ENCODE measurements around the gene TMCC3.

TMCC3 gene

DNA sequence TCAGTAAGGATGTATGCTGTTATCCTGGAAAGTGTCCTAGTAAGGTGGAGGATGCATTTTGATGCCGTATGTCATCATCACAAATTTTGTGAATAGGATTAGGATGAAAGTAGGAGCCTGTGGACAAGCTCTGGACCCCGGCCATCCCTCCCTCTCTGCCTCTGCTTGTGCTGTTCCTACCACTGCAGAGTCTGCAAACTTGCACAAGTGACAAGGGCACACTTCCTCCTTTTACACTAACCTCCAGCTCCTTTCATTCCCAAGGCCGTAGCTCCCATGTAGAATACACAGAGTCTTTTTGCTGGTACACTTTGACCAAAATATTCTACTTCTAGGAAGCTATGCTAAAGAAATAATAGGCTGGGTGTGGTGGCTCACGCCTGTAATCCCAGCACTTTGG is 13.3 kb upstream of the TMCC3 start:
- no peak for DNase-seq
- no peak for TF ChIP-seq EZH2phosphoT487 (IDR thresholded peaks at IDR 0.05; ENCODE audit: low read length)
- no peak for TF ChIP-seq EZH2 (optimal IDR thresholded peaks at IDR 0.05; ENCODE audit: low read depth, low read length)
- TF ChIP-seq, protein P1, sequence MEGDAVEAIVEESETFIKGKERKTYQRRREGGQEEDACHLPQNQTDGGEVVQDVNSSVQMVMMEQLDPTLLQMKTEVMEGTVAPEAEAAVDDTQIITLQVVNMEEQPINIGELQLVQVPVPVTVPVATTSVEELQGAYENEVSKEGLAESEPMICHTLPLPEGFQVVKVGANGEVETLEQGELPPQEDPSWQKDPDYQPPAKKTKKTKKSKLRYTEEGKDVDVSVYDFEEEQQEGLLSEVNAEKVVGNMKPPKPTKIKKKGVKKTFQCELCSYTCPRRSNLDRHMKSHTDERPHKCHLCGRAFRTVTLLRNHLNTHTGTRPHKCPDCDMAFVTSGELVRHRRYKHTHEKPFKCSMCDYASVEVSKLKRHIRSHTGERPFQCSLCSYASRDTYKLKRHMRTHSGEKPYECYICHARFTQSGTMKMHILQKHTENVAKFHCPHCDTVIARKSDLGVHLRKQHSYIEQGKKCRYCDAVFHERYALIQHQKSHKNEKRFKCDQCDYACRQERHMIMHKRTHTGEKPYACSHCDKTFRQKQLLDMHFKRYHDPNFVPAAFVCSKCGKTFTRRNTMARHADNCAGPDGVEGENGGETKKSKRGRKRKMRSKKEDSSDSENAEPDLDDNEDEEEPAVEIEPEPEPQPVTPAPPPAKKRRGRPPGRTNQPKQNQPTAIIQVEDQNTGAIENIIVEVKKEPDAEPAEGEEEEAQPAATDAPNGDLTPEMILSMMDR (IDR thresholded peaks at IDR 0.05; ENCODE audit: low read length), result no peak
- Histone ChIP-seq H3K9me3 (replicated peaks; ENCODE audit: insufficient read depth, low read length) (no peaks in the 10 kb centered on the region), H3K36me3 (replicated peaks; ENCODE audit: insufficient read depth, low read length) (no peaks in the 10 kb centered on the region), H3K27ac (ENCODE audit: low read length) (no peak overlapping the region), H2AFZ (ENCODE audit: low read length) (no peak overlapping the region), H3K9ac (ENCODE audit: low read length) (no peak overlapping the region), H3K4me1 (ENCODE audit: low read length) (no peaks in the 10 kb centered on the region), H3K4me3 (ENCODE audit: low read length) (no peak overlapping the region), H3K9me2 (replicated peaks; ENCODE audit: insufficient read depth, low read length) (no peaks in the 10 kb centered on the region), H3K79me2 (ENCODE audit: low read length) (no peaks in the 10 kb centered on the region), H4K20me1 (ENCODE audit: insufficient read depth, low read length) (no peaks in the 10 kb centered on the region), H3K4me2 (ENCODE audit: low read depth, low read length) (no peak overlapping the region), H3F3A (ENCODE audit: insufficient read depth, low read length) (no peaks in the 10 kb centered on the region), H3K27me3 (replicated peaks; ENCODE audit: insufficient read depth, low read length) (no peaks in the 10 kb centered on the region)

DNA sequence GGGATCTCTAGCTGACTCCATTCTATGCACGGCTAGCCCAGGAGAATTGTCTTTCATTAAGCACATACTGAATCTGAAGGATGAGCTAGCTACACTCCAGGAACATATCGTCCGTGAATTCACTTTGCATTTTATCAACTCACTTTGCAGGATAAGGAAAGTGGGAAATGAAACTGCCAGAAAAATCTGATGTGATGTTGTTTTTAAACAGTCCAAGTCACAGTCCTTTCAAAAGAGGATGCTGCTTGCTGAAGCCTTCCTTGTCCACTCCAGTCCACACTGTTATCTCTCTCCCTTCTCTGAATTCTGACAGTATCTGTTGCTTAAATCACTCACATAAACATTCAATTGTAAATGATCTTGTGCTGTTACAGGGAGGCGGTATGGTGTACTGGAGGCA is 12.7 kb upstream of the TMCC3 start:
- Histone ChIP-seq H3K27me3 (replicated peaks; ENCODE audit: insufficient read depth, low read length) (no peaks in the 10 kb centered on the region), H4K20me1 (ENCODE audit: insufficient read depth, low read length) (no peaks in the 10 kb centered on the region), H3K9ac (ENCODE audit: low read length) (no peak overlapping the region), H3K27ac (ENCODE audit: low read length) (no peak overlapping the region), H2AFZ (ENCODE audit: low read length) (no peak overlapping the region), H3K4me3 (ENCODE audit: low read length) (no peak overlapping the region), H3K79me2 (ENCODE audit: low read length) (no peaks in the 10 kb centered on the region), H3K4me1 (ENCODE audit: low read length) (no peaks in the 10 kb centered on the region), H3K9me2 (replicated peaks; ENCODE audit: insufficient read depth, low read length) (no peaks in the 10 kb centered on the region), H3K4me2 (ENCODE audit: low read depth, low read length) (no peak overlapping the region), H3K9me3 (replicated peaks; ENCODE audit: insufficient read depth, low read length) (no peaks in the 10 kb centered on the region), H3F3A (ENCODE audit: insufficient read depth, low read length) (no peaks in the 10 kb centered on the region), H3K36me3 (replicated peaks; ENCODE audit: insufficient read depth, low read length) (no peaks in the 10 kb centered on the region)
- DNase-seq, result no peak
- TF ChIP-seq EZH2 (optimal IDR thresholded peaks at IDR 0.05; ENCODE audit: low read depth, low read length) (no peak), EZH2phosphoT487 (IDR thresholded peaks at IDR 0.05; ENCODE audit: low read length) (no peak)
- TF ChIP-seq, protein P1 (IDR thresholded peaks at IDR 0.05; ENCODE audit: low read length), result no peak

DNA sequence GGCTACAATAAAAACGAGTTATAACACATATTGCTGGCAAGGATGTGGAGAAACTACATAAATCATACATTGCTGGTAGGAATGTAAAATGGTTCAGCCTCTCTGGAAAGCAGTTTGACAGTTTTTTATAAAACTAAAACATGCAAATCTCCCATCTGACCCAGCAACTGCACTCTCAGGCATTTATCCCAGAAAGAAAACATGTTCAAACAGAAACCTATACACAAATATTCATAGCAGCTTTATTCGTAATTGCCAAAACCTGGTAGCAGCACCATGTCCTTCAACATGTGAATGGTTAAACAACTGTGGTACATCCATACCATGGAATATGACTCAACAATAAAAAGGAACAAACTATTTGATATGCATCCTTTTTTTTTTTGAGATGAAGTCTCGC is 10.1 kb upstream of the TMCC3 start:
- H3K4me2 ChIP-seq (ENCODE audit: low read depth, low read length), result no peak overlapping the region
- no peak overlapping the region for H3K4me3 ChIP-seq (ENCODE audit: low read length)
- no peak overlapping the region for H2AFZ ChIP-seq (ENCODE audit: low read length)
- H3F3A ChIP-seq (ENCODE audit: insufficient read depth, low read length), result no peaks in the 10 kb centered on the region
- no peaks in the 10 kb centered on the region for H3K9me3 ChIP-seq (replicated peaks; ENCODE audit: insufficient read depth, low read length)
- H3K27me3 ChIP-seq (replicated peaks; ENCODE audit: insufficient read depth, low read length), result no peaks in the 10 kb centered on the region
- H4K20me1 ChIP-seq (ENCODE audit: insufficient read depth, low read length), result no peaks in the 10 kb centered on the region
- no peak overlapping the region for H3K27ac ChIP-seq (ENCODE audit: low read length)
- no peaks in the 10 kb centered on the region for H3K79me2 ChIP-seq (ENCODE audit: low read length)
- H3K9me2 ChIP-seq (replicated peaks; ENCODE audit: insufficient read depth, low read length), result no peaks in the 10 kb centered on the region
- TF ChIP-seq EZH2 (optimal IDR thresholded peaks at IDR 0.05; ENCODE audit: low read depth, low read length) (no peak), EZH2phosphoT487 (IDR thresholded peaks at IDR 0.05; ENCODE audit: low read length) (no peak)
- TF ChIP-seq, protein P1 (IDR thresholded peaks at IDR 0.05; ENCODE audit: low read length), result no peak
- H3K36me3 ChIP-seq (replicated peaks; ENCODE audit: insufficient read depth, low read length), result no peaks in the 10 kb centered on the region
- DNase-seq, result no peak
- H3K4me1 ChIP-seq (ENCODE audit: low read length), result no peaks in the 10 kb centered on the region
- H3K9ac ChIP-seq (ENCODE audit: low read length), result no peak overlapping the region

All from MM.1S (cell line).